Stomach (tissue), 4 donors: Measurements from ENCODE around the gene XCL1.

Experiments used
- CTCF ChIP-seq, 7 experiments: fragments of 450-650 bp in 4 of 7; fragments of 200-600 bp in 3 of 7; sonication (generic) in 3 of 7; IDR thresholded peaks; one replicate each; pipeline ENCODE4 v1.5.1; 2016 to 2019; ENCODE audit warnings: antibody characterized with exemption in 7 of 7, control low read depth in 2 of 7, mild to moderate bottlenecking in 1 of 7
- EP300 ChIP-seq: sonication (generic); formaldehyde crosslinking; IDR thresholded peaks from one replicate; pipeline ENCODE4 v1.6.1; 2017; ENCODE audit warnings: antibody characterized with exemption
- POLR2A ChIP-seq, 4 donors: fragments of 450-650 bp; IDR thresholded peaks; one replicate each; pipeline ENCODE4 v1.6.1; 2016; ENCODE audit warnings: antibody characterized with exemption in 4 of 4, control low read depth in 2 of 4, mild to moderate bottlenecking in 1 of 4, moderate library complexity in 1 of 4

- TF ChIP-seq EP300 (no peak), CTCF (IDR thresholded peaks at IDR 0.05) (no peak), POLR2A (IDR thresholded peaks at IDR 0.05) (no peak)
Observed at GRCh38 chr1:168621356-168621755, 45.0 kb downstream of the XCL1 start.
